ENCODE data around the gene RNASET2.
"Not testable (repeated sequence)": the region's sequence is repeated elsewhere in the genome, so short reads cannot be mapped to it uniquely, and the experiment has no call there.

The RNASET2 gene

GRCh38 chr6:166900130-166900708 lies 56.1 kb downstream of the RNASET2 start:
- DNase-seq: no peak

GRCh38 chr6:166898910-166899309 lies 57.4 kb downstream of the RNASET2 start:
- DNase-seq: no peak

- DNase-seq: not testable (repeated sequence)
Measured at GRCh38 chr6:166894614-166895013, 61.7 kb downstream of the RNASET2 start.

- not testable (repeated sequence) for DNase-seq
Measured at GRCh38 chr6:166892472-166892871, 63.9 kb downstream of the RNASET2 start.

GRCh38 chr6:166886773-166887172 lies 69.6 kb downstream of the RNASET2 start:
- not testable (repeated sequence) for DNase-seq

GRCh38 chr6:166884958-166885357 lies 71.4 kb downstream of the RNASET2 start:
- not testable (repeated sequence) for DNase-seq

- no peak for DNase-seq
Measured at GRCh38 chr6:166879594-166879993, 76.8 kb downstream of the RNASET2 start.
